HCT116 (cell line): Measurements from ENCODE around the gene FUT6. TPM values are rescaled to one million over a fixed set of nuclear protein-coding genes. Genes with fewer than 3 reads are reported as not detected.

Experiments
- ATAC-seq: fragments of 200-7000 bp; cut with Tn5 transposase; 2 replicates; pipeline ENCODE4 v1.9.1; 2020; ENCODE audit warnings: mild to moderate bottlenecking, moderate library complexity
- BruUV-seq: library from RNA; stranded (reverse); fragments of 400-500 nt; replicated peaks from 2 replicates; lab custom pipeline; 2021; lab: Mats Ljungman, UMichigan
- CTCF ChIA-PET: fragments of 300-600 bp; sonication (Branson Sonifier 250); formaldehyde crosslinking; loops from one replicate; lab custom pipeline; 2021; ENCODE audit warnings: antibody characterized with exemption; lab: Charles Lee
- POLR2A ChIA-PET: fragments of 300-600, 350-600 bp; sonication (Branson Sonifier 250); formaldehyde crosslinking; loops from one replicate; lab custom pipeline; 2021; ENCODE audit warnings: antibody characterized with exemption; lab: Charles Lee
- RAD21 ChIA-PET, 2 experiments: fragments of 300-600 bp; sonication (Branson Sonifier 250); formaldehyde crosslinking; loops; one replicate each; lab custom pipeline; 2023; ENCODE audit warnings: low total read pairs in 2 of 2; ENCODE audit not compliant: uncharacterized antibody in 2 of 2, unreplicated experiment in 2 of 2, low non-redundant PET in 1 of 2; lab: Charles Lee
- DNase-seq: peaks from one replicate; pipeline ENCODE4 v3.0.0-alpha.2; 2010; ENCODE audit warnings: low read depth, low spot score
- H2AFZ ChIP-seq: fragments of 200-600 bp; shearing (Covaris generic), sonication (generic); 2 replicates; pipeline ENCODE4 v1.6.1; 2017; ENCODE audit warnings: low read depth, mixed run types, mixed read lengths, antibody characterized with exemption, low read length; ENCODE audit not compliant: poor library complexity, severe bottlenecking
- H3K27ac ChIP-seq: 2 replicates; pipeline ENCODE4 v1.5.1; 2012; ENCODE audit warnings: low read depth, low read length
- H3K27me3 ChIP-seq: fragments of 200-600 bp; sonication (generic); 2 replicates; pipeline ENCODE4 v1.6.1; 2016; ENCODE audit warnings: mixed run types, low read length, mixed read lengths; ENCODE audit not compliant: insufficient read depth
- H3K36me3 ChIP-seq, 2 experiments: fragments of 200-500 bp in 1 of 2; fragments of 200-600 bp in 1 of 2; sonication (Bioruptor generic) in 1 of 2; sonication (generic) in 1 of 2; 2 replicates each; pipeline versions ENCODE4 v1.5.1 to v1.6.1; 2014 to 2016; ENCODE audit warnings: low read length in 2 of 2, inconsistent platforms in 1 of 2, mixed read lengths in 1 of 2, mixed run types in 1 of 2; ENCODE audit not compliant: insufficient read depth in 2 of 2, control insufficient read depth in 1 of 2
- H3K4me1 ChIP-seq, 2 experiments: fragments of 200-600 bp in 1 of 2; sonication (generic) in 1 of 2; 2 replicates each; pipeline versions ENCODE4 v1.5.1 to v1.6.1; 2012 to 2017; ENCODE audit warnings: low read length in 2 of 2, inconsistent platforms in 1 of 2, mild to moderate bottlenecking in 1 of 2, mixed read lengths in 1 of 2, mixed run types in 1 of 2, moderate library complexity in 1 of 2; ENCODE audit not compliant: insufficient read depth in 2 of 2, control insufficient read depth in 1 of 2
- H3K4me2 ChIP-seq: fragments of 200-600 bp; sonication (generic); 2 replicates; pipeline ENCODE4 v1.6.1; 2017; ENCODE audit warnings: mixed run types, low read length, mixed read lengths
- H3K4me3 ChIP-seq, 2 experiments: fragments of 200-600 bp in 1 of 2; sonication (generic) in 1 of 2; replicated peaks in 1 of 2; 2 replicates each; pipeline ENCODE4 v1.5.1; 2011 to 2016; ENCODE audit warnings: low read length in 2 of 2, control low read depth in 1 of 2, low read depth in 1 of 2, mild to moderate bottlenecking in 1 of 2, mixed read lengths in 1 of 2, mixed run types in 1 of 2
- H3K79me2 ChIP-seq: fragments of 200-600 bp; sonication (generic); 2 replicates; pipeline ENCODE4 v1.6.1; 2017; ENCODE audit warnings: mild to moderate bottlenecking, mixed run types, low read length, moderate library complexity, mixed read lengths; ENCODE audit not compliant: insufficient read depth
- H3K9ac ChIP-seq: fragments of 200-600 bp; sonication (generic); 2 replicates; pipeline ENCODE4 v1.6.1; 2016; ENCODE audit warnings: low read length, mixed read lengths
- H3K9me2 ChIP-seq: fragments of 200-600 bp; sonication (generic), shearing (Covaris generic); 2 replicates; pipeline ENCODE4 v1.6.1; 2017; ENCODE audit warnings: mixed run types, mild to moderate bottlenecking, moderate library complexity; ENCODE audit not compliant: insufficient read depth
- H3K9me3 ChIP-seq, 2 experiments: fragments of 200-500 bp in 1 of 2; fragments of 200-600 bp in 1 of 2; sonication (Bioruptor generic) in 1 of 2; sonication (generic) in 1 of 2; 2 replicates each; pipeline ENCODE4 v1.6.1; 2014 to 2017; ENCODE audit warnings: low read length in 2 of 2, mixed read lengths in 2 of 2, inconsistent platforms in 1 of 2, low read depth in 1 of 2, mild to moderate bottlenecking in 1 of 2, mixed run types in 1 of 2, moderate library complexity in 1 of 2; ENCODE audit not compliant: control insufficient read depth in 1 of 2, insufficient read depth in 1 of 2
- H4K20me1 ChIP-seq: fragments of 200-600 bp; sonication (generic), shearing (Covaris generic); 2 replicates; pipeline ENCODE4 v1.6.1; 2017; ENCODE audit warnings: mixed run types, mild to moderate bottlenecking, moderate library complexity; ENCODE audit not compliant: insufficient read depth
- ATF3 ChIP-seq: IDR thresholded peaks from 2 replicates; pipeline ENCODE4 v1.6.1; 2012
- CBX3 ChIP-seq: IDR thresholded peaks from 2 replicates; pipeline ENCODE4 v1.6.1; 2012; ENCODE audit warnings: low read depth
- EGR1 ChIP-seq: IDR thresholded peaks from 2 replicates; pipeline ENCODE4 v1.6.1; 2012; ENCODE audit warnings: low read depth
- ELF1 ChIP-seq: IDR thresholded peaks from 2 replicates; pipeline ENCODE4 v1.6.1; 2012; ENCODE audit warnings: low read depth, borderline replicate concordance
- EZH2 ChIP-seq: fragments of 200-600 bp; sonication (generic); IDR thresholded peaks from 2 replicates; pipeline ENCODE4 v1.6.1; 2017; ENCODE audit warnings: antibody characterized with exemption, mixed run types
- EZH2phosphoT487 ChIP-seq: fragments of 200-600 bp; IDR thresholded peaks from 2 replicates; pipeline ENCODE4 v1.6.1; 2018; ENCODE audit warnings: antibody characterized with exemption, borderline replicate concordance
- FOSL1 ChIP-seq: IDR thresholded peaks from 2 replicates; pipeline ENCODE4 v1.6.1; 2012; ENCODE audit warnings: low read depth
- JUND ChIP-seq: IDR thresholded peaks from 2 replicates; pipeline ENCODE4 v1.6.1; 2012
- MAX ChIP-seq: IDR thresholded peaks from 2 replicates; pipeline ENCODE4 v1.6.1; 2012
- POLR2A ChIP-seq: IDR thresholded peaks from 2 replicates; pipeline ENCODE4 v1.7.0; 2011; ENCODE audit warnings: borderline replicate concordance; ENCODE audit not compliant: insufficient read depth, insufficient read length; ENCODE audit errors: extremely low read depth
- POLR2AphosphoS5 ChIP-seq: IDR thresholded peaks from 2 replicates; pipeline ENCODE4 v1.6.1; 2011; ENCODE audit warnings: mild to moderate bottlenecking, low read depth, low read length, moderate library complexity
- RAD21 ChIP-seq: IDR thresholded peaks from 2 replicates; pipeline ENCODE4 v1.6.1; 2012; ENCODE audit warnings: low read depth, mild to moderate bottlenecking
- SIN3A ChIP-seq: IDR thresholded peaks from 2 replicates; pipeline ENCODE4 v1.6.1; 2012; ENCODE audit warnings: low read depth
- SP1 ChIP-seq: IDR thresholded peaks from 2 replicates; pipeline ENCODE4 v1.6.1; 2012; ENCODE audit warnings: low read depth
- SRF ChIP-seq: IDR thresholded peaks from 2 replicates; pipeline ENCODE4 v1.6.1; 2012; ENCODE audit warnings: low read depth
- TCF7L2 ChIP-seq: IDR thresholded peaks from 2 replicates; pipeline ENCODE4 v1.7.0; 2011; ENCODE audit warnings: borderline replicate concordance, inconsistent platforms; ENCODE audit not compliant: insufficient read depth, insufficient read length; ENCODE audit errors: extremely low read depth
- YY1 ChIP-seq: IDR thresholded peaks from 2 replicates; pipeline ENCODE4 v1.6.1; 2011; ENCODE audit warnings: low read length, low read depth, moderate library complexity, mild to moderate bottlenecking; ENCODE audit not compliant: insufficient replicate concordance; ENCODE audit errors: extremely low read depth
- ZBTB33 ChIP-seq: IDR thresholded peaks from 2 replicates; pipeline ENCODE4 v1.6.1; 2011; ENCODE audit warnings: mild to moderate bottlenecking, low read length, moderate library complexity; ENCODE audit not compliant: insufficient replicate concordance; ENCODE audit errors: extremely low read depth
- ZFX ChIP-seq: fragments of 450-650 bp; IDR thresholded peaks from 2 replicates; pipeline ENCODE4 v1.6.1; 2017
- ZNF274 ChIP-seq: fragments of 200-500 bp; sonication (Bioruptor generic); IDR thresholded peaks from 2 replicates; pipeline ENCODE4 v1.6.1; 2014; ENCODE audit warnings: mild to moderate bottlenecking, low read depth, low read length, inconsistent platforms
- intact Hi-C: fragments of 100-400 bp; cut with micrococcal nuclease; formaldehyde crosslinking; loops from 2 replicates; pipeline ENCODE4 v1.10.0; 2022
- total RNA-seq: library from RNA; stranded (reverse); gene quantifications from one replicate; pipeline ENCODE4 v1.2.1, GENCODE V29; 2021; ENCODE audit not compliant: unreplicated experiment
- TF ChIP-seq, protein P1 (sequence below): IDR thresholded peaks from 2 replicates; pipeline ENCODE4 v1.6.1; 2012; ENCODE audit warnings: low read depth

The FUT6 gene
- total RNA-seq, 1 experiment from 2014 or later, result not detected

- intact Hi-C loops, result loop anchor here (1.0 to 2.0 kb wide), 3 partner anchors 22 to 219 kb away; no protein-coding TSS in a partner anchor
- TF ChIP-seq ZNF274, result no peak
- no peak for TF ChIP-seq EZH2phosphoT487
- no peak for TF ChIP-seq TCF7L2
- TF ChIP-seq EZH2, result no peak
- TF ChIP-seq ZFX, result no peak
- TF ChIP-seq EGR1, result peak; percentile 68
- TF ChIP-seq ATF3, result no peak
- TF ChIP-seq ZBTB33, result no peak
- TF ChIP-seq SP1, result no peak
- no peak for TF ChIP-seq SIN3A
- TF ChIP-seq RAD21, result peak; percentile 97
- no peak; the same call in 1 of the 2 replicates for TF ChIP-seq POLR2AphosphoS5
- no peak; the same call in 1 of the 2 replicates for TF ChIP-seq MAX
- TF ChIP-seq POLR2A, result no peak
- no peak for TF ChIP-seq JUND
- no peak for TF ChIP-seq FOSL1
- TF ChIP-seq SRF, result no peak
- TF ChIP-seq CBX3, result no peak
- peak; percentile 76 for TF ChIP-seq YY1
- TF ChIP-seq ELF1, result no peak
- TF ChIP-seq, protein P1, sequence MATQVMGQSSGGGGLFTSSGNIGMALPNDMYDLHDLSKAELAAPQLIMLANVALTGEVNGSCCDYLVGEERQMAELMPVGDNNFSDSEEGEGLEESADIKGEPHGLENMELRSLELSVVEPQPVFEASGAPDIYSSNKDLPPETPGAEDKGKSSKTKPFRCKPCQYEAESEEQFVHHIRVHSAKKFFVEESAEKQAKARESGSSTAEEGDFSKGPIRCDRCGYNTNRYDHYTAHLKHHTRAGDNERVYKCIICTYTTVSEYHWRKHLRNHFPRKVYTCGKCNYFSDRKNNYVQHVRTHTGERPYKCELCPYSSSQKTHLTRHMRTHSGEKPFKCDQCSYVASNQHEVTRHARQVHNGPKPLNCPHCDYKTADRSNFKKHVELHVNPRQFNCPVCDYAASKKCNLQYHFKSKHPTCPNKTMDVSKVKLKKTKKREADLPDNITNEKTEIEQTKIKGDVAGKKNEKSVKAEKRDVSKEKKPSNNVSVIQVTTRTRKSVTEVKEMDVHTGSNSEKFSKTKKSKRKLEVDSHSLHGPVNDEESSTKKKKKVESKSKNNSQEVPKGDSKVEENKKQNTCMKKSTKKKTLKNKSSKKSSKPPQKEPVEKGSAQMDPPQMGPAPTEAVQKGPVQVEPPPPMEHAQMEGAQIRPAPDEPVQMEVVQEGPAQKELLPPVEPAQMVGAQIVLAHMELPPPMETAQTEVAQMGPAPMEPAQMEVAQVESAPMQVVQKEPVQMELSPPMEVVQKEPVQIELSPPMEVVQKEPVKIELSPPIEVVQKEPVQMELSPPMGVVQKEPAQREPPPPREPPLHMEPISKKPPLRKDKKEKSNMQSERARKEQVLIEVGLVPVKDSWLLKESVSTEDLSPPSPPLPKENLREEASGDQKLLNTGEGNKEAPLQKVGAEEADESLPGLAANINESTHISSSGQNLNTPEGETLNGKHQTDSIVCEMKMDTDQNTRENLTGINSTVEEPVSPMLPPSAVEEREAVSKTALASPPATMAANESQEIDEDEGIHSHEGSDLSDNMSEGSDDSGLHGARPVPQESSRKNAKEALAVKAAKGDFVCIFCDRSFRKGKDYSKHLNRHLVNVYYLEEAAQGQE, result no peak
These were observed 35.6 kb downstream of the FUT6 start for GRCh38 chr19:5803752-5804515.

More at GRCh38 chr19:5803752-5804515, 35.6 kb downstream of the FUT6 start:
- H3K4me2 ChIP-seq, result peak overlapping the region; percentile 91
- H3K9me2 ChIP-seq, result no peaks in the 10 kb centered on the region
- peak overlapping the region; percentile 7; the same call in 1 of the 2 replicates for H3K27ac ChIP-seq
- no peaks in the 10 kb centered on the region for H3K36me3 ChIP-seq
- H4K20me1 ChIP-seq, result no peaks in the 10 kb centered on the region
- BruUV-seq, result no TSS peak
- no peaks in the 10 kb centered on the region for H3K9me3 ChIP-seq
- ChIA-PET CTCF (interaction anchor here (0.6 to 2.2 kb wide), 47 partner anchors 8 to 933 kb away, joined by 3 to 49 read pairs (median 4); partner anchors contain the start of genes ALKBH7, CATSPERD, DUS3L and FUT5), POLR2A (interaction anchor here (0.6 to 1.7 kb wide), 10 partner anchors 10 to 175 kb away, joined by 3 to 22 read pairs (median 4); partner anchors contain the start of genes DUS3L and RPL36), RAD21 (interaction anchor here (0.5 to 1.8 kb wide), 12 partner anchors 9 to 867 kb away, joined by 3 to 10 read pairs (median 4); partner anchors contain the start of genes LONP1 (in 1 of the 2), NDUFA11 (in 1 of the 2) and RANBP3 (in 1 of the 2))
- DNase-seq (peak; percentile 78), ATAC-seq (peak; percentile 88)
- H3K27me3 ChIP-seq, result no peaks in the 10 kb centered on the region
- H2AFZ ChIP-seq, result peak overlapping the region; percentile 88
- peak overlapping the region; percentile 47 for H3K9ac ChIP-seq
- H3K79me2 ChIP-seq, result no peaks in the 10 kb centered on the region
- H3K4me1 ChIP-seq, result peaks cover 5 to 24% of the 10 kb centered on the region in 2 experiments
- peak overlapping the region; percentile 39 to 48 for H3K4me3 ChIP-seq
